Vagina (tissue), 2 donors: ENCODE results near the gene OTUB1. TPM values are rescaled to one million over a fixed set of nuclear protein-coding genes. Genes with fewer than 3 reads are reported as not detected.

Experiments used
- DNase-seq, 2 donors: peaks; one replicate each; pipeline ENCODE4 v3.0.0-alpha.2; 2017; ENCODE audit errors: extremely low spot score in 2 of 2
- H3K27ac ChIP-seq: fragments of 200-600 bp; sonication (generic); one replicate; pipeline ENCODE4 v1.5.1; 2019
- H3K27me3 ChIP-seq: fragments of 200-600 bp; sonication (generic); one replicate; pipeline ENCODE4 v1.5.1; 2019
- H3K36me3 ChIP-seq, 2 donors: fragments of 200-600 bp; sonication (generic); one replicate each; pipeline ENCODE4 v1.5.1; 2017 to 2019
- H3K4me1 ChIP-seq: fragments of 200-600 bp; sonication (generic); one replicate; pipeline ENCODE4 v1.5.1; 2019
- H3K4me3 ChIP-seq, 2 donors: fragments of 200-600 bp; sonication (generic); 1 replicate in 1 of 2; 2 replicates in 1 of 2; pipeline ENCODE4 v1.5.1; 2016 to 2019
- H3K9me3 ChIP-seq: fragments of 200-600 bp; sonication (generic); one replicate; pipeline ENCODE4 v1.5.1; 2019
- CTCF ChIP-seq, 3 experiments: fragments of 450-650 bp in 2 of 3; fragments of 200-600 bp in 1 of 3; sonication (generic) in 1 of 3; IDR thresholded peaks; one replicate each; pipeline ENCODE4 v1.5.1; 2017 to 2019; ENCODE audit warnings: antibody characterized with exemption in 3 of 3, mild to moderate bottlenecking in 2 of 3, moderate library complexity in 2 of 3
- POLR2A ChIP-seq, 2 donors: fragments of 450-650 bp; IDR thresholded peaks; one replicate each; pipeline ENCODE4 v1.6.1; 2017; ENCODE audit warnings: antibody characterized with exemption in 2 of 2, mild to moderate bottlenecking in 2 of 2, moderate library complexity in 2 of 2
- POLR2AphosphoS5 ChIP-seq, 2 donors: sonication (generic); formaldehyde crosslinking; IDR thresholded peaks; one replicate each; pipeline ENCODE4 v1.9.0; 2017; ENCODE audit warnings: antibody characterized with exemption in 2 of 2, mild to moderate bottlenecking in 2 of 2, low read depth in 1 of 2; ENCODE audit not compliant: insufficient read depth in 1 of 2
- intact Hi-C: fragments of 100-400 bp; cut with DNase I; formaldehyde crosslinking; loops from one replicate; pipeline ENCODE4 v1.15.1; 2023
- total RNA-seq: library from RNA; depleted of rRNA; stranded (reverse); fragments of >200 nt; gene quantifications from one replicate; pipeline ENCODE4 v1.2.3, GENCODE V29; 2016

OTUB1 gene
- total RNA-seq, 1 donor from 2014 or later = 85.0 TPM

DNA sequence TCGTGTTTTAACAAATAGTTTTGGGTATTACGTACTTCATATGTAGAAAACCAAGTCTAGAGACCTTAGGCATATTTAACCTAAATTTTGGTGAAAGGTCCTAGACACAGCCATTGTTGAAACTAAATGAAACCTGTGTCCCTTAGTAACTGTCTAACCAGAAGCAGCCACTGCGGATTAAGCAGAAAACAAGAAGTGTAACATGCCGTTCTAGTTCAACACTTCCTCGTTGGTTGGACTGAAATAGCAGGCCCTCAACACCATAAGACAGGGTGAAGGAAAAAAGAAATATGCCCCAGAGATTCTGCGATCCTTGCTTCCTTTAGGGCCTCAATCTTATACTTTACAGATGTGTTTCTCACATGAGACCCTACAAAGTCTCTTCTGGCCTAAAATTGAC, 45.5 kb upstream of the OTUB1 start:
- intact Hi-C loops = loop anchor here (10.0 kb wide), 1 partner anchor 176 kb away; the partner anchor contains the start of gene ZFTA
- Histone ChIP-seq H3K36me3 (no peaks in the 10 kb centered on the region), H3K4me1 (peaks cover 31% of the 10 kb centered on the region), H3K4me3 (no peak overlapping the region), H3K27me3 (no peaks in the 10 kb centered on the region), H3K9me3 (no peaks in the 10 kb centered on the region), H3K27ac (no peak overlapping the region)
- no peak for DNase-seq
- TF ChIP-seq POLR2A (IDR thresholded peaks at IDR 0.05) (no peak), CTCF (IDR thresholded peaks at IDR 0.05) (no peak), POLR2AphosphoS5 (IDR thresholded peaks at IDR 0.05; ENCODE audit: insufficient read depth in 1 of 2, low read depth in 1 of 2) (no peak)

- H3K9me3 ChIP-seq = no peaks in the 10 kb centered on the region
- intact Hi-C loops = loop anchor here (10.0 kb wide), 1 partner anchor 177 kb away; the partner anchor contains the start of gene ZFTA
- TF ChIP-seq POLR2AphosphoS5 (IDR thresholded peaks at IDR 0.05; ENCODE audit: insufficient read depth in 1 of 2, low read depth in 1 of 2) (no peak), CTCF (IDR thresholded peaks at IDR 0.05) (no peak), POLR2A (IDR thresholded peaks at IDR 0.05) (no peak)
- no peak overlapping the region for H3K4me3 ChIP-seq
- no peak overlapping the region for H3K27ac ChIP-seq
- H3K4me1 ChIP-seq = peaks cover 33% of the 10 kb centered on the region
- H3K36me3 ChIP-seq = no peaks in the 10 kb centered on the region
- no peak for DNase-seq
- no peaks in the 10 kb centered on the region for H3K27me3 ChIP-seq
These were observed 44.3 kb upstream of the OTUB1 start for GRCh38 chr11:63941901-63942300.

GRCh38 chr11:63942803-63943202, 43.4 kb upstream of the OTUB1 start:
- peaks cover 33% of the 10 kb centered on the region for H3K4me1 ChIP-seq
- H3K9me3 ChIP-seq = no peaks in the 10 kb centered on the region
- intact Hi-C loops = loop anchor here (10.0 kb wide), 1 partner anchor 178 kb away; the partner anchor contains the start of gene ZFTA
- DNase-seq = no peak
- no peak overlapping the region for H3K27ac ChIP-seq
- H3K4me3 ChIP-seq = no peak overlapping the region
- no peaks in the 10 kb centered on the region for H3K27me3 ChIP-seq
- TF ChIP-seq CTCF (IDR thresholded peaks at IDR 0.05) (no peak), POLR2A (IDR thresholded peaks at IDR 0.05) (no peak), POLR2AphosphoS5 (IDR thresholded peaks at IDR 0.05; ENCODE audit: insufficient read depth in 1 of 2, low read depth in 1 of 2) (no peak)
- no peaks in the 10 kb centered on the region for H3K36me3 ChIP-seq

DNA sequence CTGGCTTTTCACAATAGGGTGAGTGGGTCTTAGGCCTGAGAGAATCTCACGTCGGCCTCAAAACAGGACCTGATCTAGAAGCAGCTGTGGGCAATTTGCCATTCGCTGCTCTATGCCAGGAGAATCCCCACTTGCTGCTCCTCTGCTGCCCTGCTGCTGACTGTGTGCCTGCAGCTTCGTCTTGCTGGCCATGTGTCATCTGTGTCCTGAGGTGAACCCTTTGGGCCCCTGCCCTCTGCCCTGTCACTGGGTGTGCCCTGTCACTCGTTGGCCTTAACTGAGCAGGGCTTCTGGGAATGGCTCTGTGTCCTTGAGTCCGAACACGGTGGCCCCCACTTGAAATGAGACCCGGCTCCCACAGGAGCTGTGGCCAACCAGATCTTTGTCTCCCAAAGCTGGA, 41.3 kb upstream of the OTUB1 start:
- H3K36me3 ChIP-seq = no peaks in the 10 kb centered on the region
- H3K27me3 ChIP-seq = no peaks in the 10 kb centered on the region
- DNase-seq = no peak
- peak overlapping the region; percentile 55 for H3K27ac ChIP-seq
- H3K4me3 ChIP-seq = no peak overlapping the region
- peaks cover 19% of the 10 kb centered on the region for H3K4me1 ChIP-seq
- H3K9me3 ChIP-seq = no peaks in the 10 kb centered on the region
- intact Hi-C loops = loop anchor here (2.0 to 10.0 kb wide), 2 partner anchors 108 to 180 kb away; partner anchors contain the start of gene ZFTA
- TF ChIP-seq POLR2AphosphoS5 (IDR thresholded peaks at IDR 0.05; ENCODE audit: insufficient read depth in 1 of 2, low read depth in 1 of 2) (no peak), CTCF (IDR thresholded peaks at IDR 0.05) (no peak), POLR2A (IDR thresholded peaks at IDR 0.05) (no peak)

DNA sequence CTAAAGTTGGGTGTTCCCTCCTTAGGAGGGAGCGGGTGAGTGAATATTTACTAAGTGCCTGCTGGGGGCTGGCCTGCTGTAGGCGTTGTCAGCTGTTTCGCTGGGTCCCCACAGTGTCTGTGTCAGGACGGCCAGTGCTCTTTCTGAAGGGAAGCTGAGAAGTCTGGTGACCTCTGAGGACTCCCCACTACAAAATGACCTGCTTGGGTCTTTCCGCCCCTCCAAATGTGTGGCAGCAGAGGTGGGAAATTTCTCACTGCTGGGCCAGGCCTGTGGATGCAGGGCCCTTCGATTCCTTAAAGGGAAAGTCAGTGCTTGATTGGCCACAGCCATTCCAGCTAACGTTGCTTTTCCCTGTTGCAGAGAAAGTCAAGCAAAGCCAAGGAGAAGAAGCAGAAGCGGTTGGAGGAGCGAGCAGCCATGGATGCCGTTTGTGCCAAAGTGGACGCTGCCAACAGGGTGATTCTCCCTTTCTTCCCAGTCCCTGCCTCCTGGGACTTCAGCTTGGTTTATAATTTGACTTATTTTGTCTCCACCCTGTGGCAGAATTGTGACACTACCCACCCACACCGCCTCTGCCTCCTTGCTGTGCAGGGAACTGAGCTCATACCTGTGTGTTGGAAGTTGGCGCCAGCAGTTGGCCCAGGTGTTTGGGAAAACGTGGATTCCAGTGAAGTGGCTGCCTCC, 40.6 kb upstream of the OTUB1 start:
- Histone ChIP-seq H3K4me3 (no peak overlapping the region), H3K27me3 (no peaks in the 10 kb centered on the region), H3K27ac (peak overlapping the region; percentile 55), H3K36me3 (no peaks in the 10 kb centered on the region), H3K4me1 (peaks cover 13% of the 10 kb centered on the region), H3K9me3 (no peaks in the 10 kb centered on the region)
- intact Hi-C loops = loop anchor here (2.0 to 10.0 kb wide), 2 partner anchors 109 to 181 kb away; partner anchors contain the start of gene ZFTA
- TF ChIP-seq CTCF (IDR thresholded peaks at IDR 0.05) (peak; percentile 70 to 89 (median 87)), POLR2A (IDR thresholded peaks at IDR 0.05) (no peak), POLR2AphosphoS5 (IDR thresholded peaks at IDR 0.05; ENCODE audit: insufficient read depth in 1 of 2, low read depth in 1 of 2) (peak in 1 of 2 donors; percentile 60)
- DNase-seq = no peak
